CD4-positive, alpha-beta T cell (primary cell): Measurements from ENCODE around the gene DHFR. TPM values are rescaled to one million over a fixed set of nuclear protein-coding genes. Genes with fewer than 3 reads are reported as not detected.

Experiments
- ATAC-seq: fragments of 200-7000 bp; cut with Tn5 transposase; one replicate; pipeline ENCODE4 v1.10.0; 2022; ENCODE audit warnings: mild to moderate bottlenecking; ENCODE audit not compliant: poor library complexity
- CTCF ChIA-PET: fragments of 350-600 bp; sonication (Branson Sonifier 250); formaldehyde crosslinking; loops from one replicate; lab custom pipeline; 2021; ENCODE audit warnings: antibody characterized with exemption, inconsistent platforms; lab: Charles Lee
- POLR2A ChIA-PET: fragments of 350-600 bp; sonication (Branson Sonifier 250); formaldehyde crosslinking; loops from one replicate; lab custom pipeline; 2021; ENCODE audit warnings: antibody characterized with exemption, inconsistent platforms; lab: Charles Lee
- DNase-seq, 14 experiments: peaks; one replicate each; pipeline ENCODE4 v3.0.0-alpha.2; 2013 to 2020; ENCODE audit warnings: mixed read lengths in 2 of 14
- H3K27ac ChIP-seq, 2 donors: one replicate each; pipeline versions ENCODE4 v1.5.1 to v1.7.0; 2013; ENCODE audit warnings: low read length in 2 of 2, low read depth in 1 of 2, mild to moderate bottlenecking in 1 of 2
- H3K27me3 ChIP-seq, 2 experiments: 1 replicate in 1 of 2; 2 replicates in 1 of 2; pipeline versions ENCODE4 v1.6.1 to v1.7.0; 2013; ENCODE audit warnings: low read length in 2 of 2, control low read depth in 1 of 2, mild to moderate bottlenecking in 1 of 2, moderate library complexity in 1 of 2; ENCODE audit not compliant: insufficient read depth in 2 of 2, control insufficient read depth in 1 of 2
- H3K36me3 ChIP-seq: one replicate; pipeline ENCODE4 v1.6.1; 2013; ENCODE audit warnings: low read length, control low read depth; ENCODE audit not compliant: insufficient read depth
- H3K4me1 ChIP-seq: one replicate; pipeline ENCODE4 v1.6.1; 2013; ENCODE audit warnings: low read length, control low read depth; ENCODE audit not compliant: insufficient read depth
- H3K4me3 ChIP-seq: one replicate; pipeline ENCODE4 v1.5.1; 2013; ENCODE audit warnings: mild to moderate bottlenecking, low read length, moderate library complexity
- H3K9me3 ChIP-seq, 2 experiments: 1 replicate in 1 of 2; 2 replicates in 1 of 2; pipeline versions ENCODE4 v1.6.1 to v1.7.0; 2013; ENCODE audit warnings: low read length in 2 of 2, mild to moderate bottlenecking in 2 of 2, control low read depth in 1 of 2, moderate library complexity in 1 of 2; ENCODE audit not compliant: control insufficient read depth in 1 of 2, insufficient read depth in 1 of 2
- H3K27ac Mint-ChIP-seq: one replicate; pipeline ENCODE4 v1.8.0; 2020; ENCODE audit warnings: mixed read lengths
- H3K27me3 Mint-ChIP-seq: one replicate; pipeline ENCODE4 v1.8.0; 2021; ENCODE audit warnings: mixed read lengths
- H3K36me3 Mint-ChIP-seq: one replicate; pipeline ENCODE4 v1.8.0; 2021; ENCODE audit warnings: low read depth, mixed read lengths
- H3K4me1 Mint-ChIP-seq: one replicate; pipeline ENCODE4 v1.8.0; 2021; ENCODE audit warnings: low read depth, mixed read lengths
- H3K4me3 Mint-ChIP-seq: one replicate; pipeline ENCODE4 v1.8.0; 2020; ENCODE audit warnings: mild to moderate bottlenecking, mixed read lengths
- H3K9me3 Mint-ChIP-seq: one replicate; pipeline ENCODE4 v1.8.0; 2020; ENCODE audit warnings: mixed read lengths
- CTCF ChIP-seq: fragments of 200-600 bp; IDR thresholded peaks from one replicate; pipeline ENCODE4 v1.8.0; 2022; ENCODE audit warnings: antibody characterized with exemption, mild to moderate bottlenecking
- intact Hi-C, 2 experiments: fragments of 100-400 bp; cut with DNase I in 1 of 2; cut with micrococcal nuclease in 1 of 2; formaldehyde crosslinking; loops; one replicate each; pipeline versions ENCODE4 v1.15.1 to v1.9.0; 2023 to 2025; cut with DNase I, micrococcal nuclease
- total RNA-seq, 174 experiments: library from RNA in 2 of 174; stranded (reverse) in 2 of 174; gene quantifications; one replicate each; pipeline ENCODE4 v1.2.3 and lab custom pipeline; 2021 to 2026

Gene DHFR
- total RNA-seq, 2 experiments from 2014 or later: 3.6 to 4.0 TPM

GRCh38 chr5:80607832-80608231, 47.0 kb downstream of the DHFR start:
- Mint-ChIP-seq H3K9me3 (peaks cover 3% of the 10 kb centered on the region), H3K4me1 (no peaks in the 10 kb centered on the region), H3K27ac (no peak overlapping the region), H3K36me3 (peaks cover 5% of the 10 kb centered on the region), H3K27me3 (no peaks in the 10 kb centered on the region), H3K4me3 (no peak overlapping the region)
- intact Hi-C loops: no loop called here
- no peak for TF ChIP-seq CTCF
- ChIA-PET POLR2A (no interaction called here), CTCF (no interaction called here)
- Histone ChIP-seq H3K27ac (no peak overlapping the region), H3K36me3 (no peaks in the 10 kb centered on the region), H3K27me3 (no peaks in the 10 kb centered on the region), H3K9me3 (peaks cover 0 to 5% of the 10 kb centered on the region in 2 experiments), H3K4me3 (no peak overlapping the region), H3K4me1 (no peaks in the 10 kb centered on the region)
- no peak for DNase-seq
- no peak for ATAC-seq

- intact Hi-C loops: no loop called here
- no peaks in the 10 kb centered on the region for H3K4me1 Mint-ChIP-seq
- H3K27ac ChIP-seq: no peak overlapping the region
- no peak overlapping the region for H3K4me3 Mint-ChIP-seq
- H3K9me3 ChIP-seq: peaks cover 0 to 5% of the 10 kb centered on the region in 2 experiments
- H3K36me3 ChIP-seq: no peaks in the 10 kb centered on the region
- H3K27ac Mint-ChIP-seq: no peak overlapping the region
- no peak for ATAC-seq
- no peaks in the 10 kb centered on the region for H3K27me3 ChIP-seq
- POLR2A ChIA-PET: no interaction called here
- no peak for TF ChIP-seq CTCF
- CTCF ChIA-PET: no interaction called here
- peaks cover 5% of the 10 kb centered on the region for H3K36me3 Mint-ChIP-seq
- peaks cover 3% of the 10 kb centered on the region for H3K9me3 Mint-ChIP-seq
- H3K4me3 ChIP-seq: no peak overlapping the region
- no peaks in the 10 kb centered on the region for H3K27me3 Mint-ChIP-seq
- DNase-seq: no peak
- no peaks in the 10 kb centered on the region for H3K4me1 ChIP-seq
Measured at GRCh38 chr5:80607343-80607742, 47.4 kb downstream of the DHFR start.

DNA sequence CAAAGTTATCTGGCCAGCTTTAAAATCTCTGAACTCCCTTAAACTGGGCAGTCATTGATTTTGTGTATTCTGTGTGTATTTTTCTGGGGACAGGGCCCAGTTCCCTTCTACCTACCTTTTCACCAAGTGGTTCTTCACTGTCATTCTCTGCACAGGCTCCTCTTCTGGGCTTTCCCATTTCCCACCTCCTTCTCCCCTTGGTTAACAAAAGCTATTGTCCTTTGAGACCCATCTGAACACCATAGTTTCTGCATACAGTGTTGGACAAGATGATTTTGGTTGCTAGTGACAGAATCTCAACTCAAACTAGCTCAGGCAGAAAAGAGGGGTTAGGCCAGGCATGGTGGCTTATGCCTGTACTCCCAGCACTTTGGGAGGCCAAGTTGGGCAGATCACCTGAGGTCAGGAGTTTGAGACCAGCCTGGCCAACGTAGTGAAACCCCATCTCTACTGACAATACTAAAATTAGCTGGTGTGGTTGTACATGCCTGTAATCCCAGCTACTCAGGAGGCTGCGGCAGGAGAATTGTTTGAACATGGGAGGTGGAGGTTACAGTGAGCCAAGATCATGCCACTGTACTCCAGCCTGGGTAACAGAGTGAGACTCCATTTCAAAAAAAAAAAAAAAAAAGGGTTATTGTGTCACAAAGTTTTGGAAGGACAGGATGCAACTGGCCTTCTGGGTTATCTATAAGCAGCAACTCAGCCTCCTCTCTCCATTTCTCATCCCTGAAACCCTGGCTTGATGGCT, 53.7 kb downstream of the DHFR start:
- Mint-ChIP-seq H3K27ac (no peak overlapping the region), H3K4me3 (no peak overlapping the region)
- DNase-seq: no peak

More for the DNA sequence above, 53.7 kb downstream of the DHFR start:
- no peaks in the 10 kb centered on the region for H3K9me3 Mint-ChIP-seq
- ChIA-PET POLR2A (no interaction called here), CTCF (no interaction called here)
- H3K36me3 ChIP-seq: no peaks in the 10 kb centered on the region
- H3K27ac ChIP-seq: no peak overlapping the region
- no peak overlapping the region for H3K4me3 ChIP-seq
- no peaks in the 10 kb centered on the region for H3K27me3 ChIP-seq
- H3K4me1 ChIP-seq: no peaks in the 10 kb centered on the region
- no peak for TF ChIP-seq CTCF
- ATAC-seq: peak; percentile 24
- H3K4me1 Mint-ChIP-seq: no peaks in the 10 kb centered on the region
- no peaks in the 10 kb centered on the region for H3K9me3 ChIP-seq
- intact Hi-C loops: no loop called here
- H3K27me3 Mint-ChIP-seq: no peaks in the 10 kb centered on the region
- no peaks in the 10 kb centered on the region for H3K36me3 Mint-ChIP-seq
